ENCODE results near the gene HSD11B2.

HSD11B2 gene

GRCh38 chr16:67454104-67454503 lies 23.2 kb downstream of the HSD11B2 start:
- no peak for DNase-seq

- no peak for DNase-seq
These were observed 23.9 kb downstream of the HSD11B2 start for GRCh38 chr16:67454852-67455251.

GRCh38 chr16:67456391-67457081 lies 25.6 kb downstream of the HSD11B2 start:
- no peak for DNase-seq

GRCh38 chr16:67457611-67458010 lies 26.7 kb downstream of the HSD11B2 start:
- no peak for DNase-seq

- DNase-seq, result no peak
These were observed 27.3 kb downstream of the HSD11B2 start for GRCh38 chr16:67458121-67458641.

GRCh38 chr16:67459066-67459860 lies 28.3 kb downstream of the HSD11B2 start:
- DNase-seq, result no peak

- no peak for DNase-seq
These were observed 28.9 kb downstream of the HSD11B2 start for GRCh38 chr16:67459861-67460150.

GRCh38 chr16:67460168-67460567 lies 29.2 kb downstream of the HSD11B2 start:
- no peak for DNase-seq

GRCh38 chr16:67460961-67461360 lies 30.0 kb downstream of the HSD11B2 start:
- DNase-seq, result no peak

GRCh38 chr16:67461600-67462278 lies 30.8 kb downstream of the HSD11B2 start:
- DNase-seq, result no peak

- no peak for DNase-seq
These were observed 31.3 kb downstream of the HSD11B2 start for GRCh38 chr16:67462279-67462655.

- DNase-seq, result no peak
These were observed 32.1 kb downstream of the HSD11B2 start for GRCh38 chr16:67463059-67463458.

- DNase-seq, result no peak
These were observed 32.8 kb downstream of the HSD11B2 start for GRCh38 chr16:67463691-67464090.

GRCh38 chr16:67464565-67464964 lies 33.6 kb downstream of the HSD11B2 start:
- no peak for DNase-seq

- no peak for DNase-seq
These were observed 35.7 kb downstream of the HSD11B2 start for GRCh38 chr16:67466581-67466980.

- no peak for DNase-seq
These were observed 37.8 kb downstream of the HSD11B2 start for GRCh38 chr16:67468731-67469130.

GRCh38 chr16:67470359-67470758 lies 39.4 kb downstream of the HSD11B2 start:
- no peak for DNase-seq

- no peak for DNase-seq
These were observed 41.0 kb downstream of the HSD11B2 start for GRCh38 chr16:67471758-67472384.

GRCh38 chr16:67474551-67475455 lies 43.9 kb downstream of the HSD11B2 start:
- no peak for DNase-seq

GRCh38 chr16:67477960-67478554 lies 47.1 kb downstream of the HSD11B2 start:
- no peak for DNase-seq

- peak; percentile 99 to 100 for DNase-seq
These were observed 50.1 kb downstream of the HSD11B2 start, which contains the start of gene ATP6V0D1 for GRCh38 chr16:67480833-67481560. Gene ATP6V0D1 (minus strand): TSS chr16:67481157. CDS start chr16:67481086, 71 bp downstream.

Data from activated T-cell treated with anti-CD3 and anti-CD28 coated beads, Interleukin-2, amount 50 U/mL, for 48 hours (primary cell).